ENCODE results near the gene ST6GALNAC6.

DNA sequence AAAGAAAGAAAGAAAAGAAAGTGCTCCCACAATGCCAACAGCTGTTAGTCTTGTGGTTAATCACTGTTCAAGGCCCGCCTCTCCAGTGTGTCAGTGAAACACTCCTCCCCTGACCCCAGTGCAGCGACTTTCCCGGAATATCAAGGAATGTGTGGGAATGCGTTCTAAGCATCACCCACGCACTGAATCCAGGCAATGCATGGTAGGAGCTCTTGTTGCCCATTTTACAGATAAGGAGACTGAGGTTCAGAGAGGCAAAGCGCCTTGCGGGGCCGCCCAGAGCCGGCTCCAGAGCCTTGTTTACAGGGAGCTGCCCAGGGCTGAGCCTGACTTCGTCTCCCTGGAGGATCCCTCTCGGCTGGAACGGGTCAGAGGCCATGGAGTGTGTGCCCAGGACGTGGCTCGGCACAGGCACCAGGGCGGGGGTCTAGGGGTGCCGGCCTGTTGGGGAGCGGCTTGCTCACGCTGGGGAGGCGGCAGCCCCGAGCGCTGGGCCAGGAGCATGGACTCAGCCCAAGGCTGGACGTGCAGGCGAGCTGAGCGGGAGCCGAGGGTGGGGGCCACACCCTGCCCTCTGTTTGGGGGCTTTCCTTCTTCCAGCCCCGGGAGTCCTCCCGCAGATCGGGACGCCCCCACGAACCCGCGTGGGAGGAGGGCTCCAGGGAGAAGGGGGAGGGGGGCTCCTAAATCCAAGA is 823 bp downstream of the ST6GALNAC6 start:
- TF ChIP-seq, protein P1, sequence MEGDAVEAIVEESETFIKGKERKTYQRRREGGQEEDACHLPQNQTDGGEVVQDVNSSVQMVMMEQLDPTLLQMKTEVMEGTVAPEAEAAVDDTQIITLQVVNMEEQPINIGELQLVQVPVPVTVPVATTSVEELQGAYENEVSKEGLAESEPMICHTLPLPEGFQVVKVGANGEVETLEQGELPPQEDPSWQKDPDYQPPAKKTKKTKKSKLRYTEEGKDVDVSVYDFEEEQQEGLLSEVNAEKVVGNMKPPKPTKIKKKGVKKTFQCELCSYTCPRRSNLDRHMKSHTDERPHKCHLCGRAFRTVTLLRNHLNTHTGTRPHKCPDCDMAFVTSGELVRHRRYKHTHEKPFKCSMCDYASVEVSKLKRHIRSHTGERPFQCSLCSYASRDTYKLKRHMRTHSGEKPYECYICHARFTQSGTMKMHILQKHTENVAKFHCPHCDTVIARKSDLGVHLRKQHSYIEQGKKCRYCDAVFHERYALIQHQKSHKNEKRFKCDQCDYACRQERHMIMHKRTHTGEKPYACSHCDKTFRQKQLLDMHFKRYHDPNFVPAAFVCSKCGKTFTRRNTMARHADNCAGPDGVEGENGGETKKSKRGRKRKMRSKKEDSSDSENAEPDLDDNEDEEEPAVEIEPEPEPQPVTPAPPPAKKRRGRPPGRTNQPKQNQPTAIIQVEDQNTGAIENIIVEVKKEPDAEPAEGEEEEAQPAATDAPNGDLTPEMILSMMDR (IDR thresholded peaks at IDR 0.05): no peak
- TF ChIP-seq EZH2 (IDR thresholded peaks at IDR 0.05; ENCODE audit: borderline replicate concordance, insufficient read depth, low read depth, low read length, poor library complexity, severe bottlenecking): no peak

All from B cell (primary cell).